Activated T-helper 2 cell treated with anti-CD3 and anti-CD28 coated beads, Interferon-gamma antibody, Interleukin-2, Interleukin-4, amounts not matched to agents 10 μg/mL and 5 μg/mL and 100 μg/mL, durations not matched to agents 14 hours and 24 hours and 36 hours (primary cell): ENCODE measurements around the gene CAMK1D. TPM values are rescaled to one million over a fixed set of nuclear protein-coding genes. Genes with fewer than 3 reads are reported as not detected.
"Not testable (repeated sequence)": the region's sequence is repeated elsewhere in the genome, so short reads cannot be mapped to it uniquely, and the experiment has no call there.

Experiments
- DNase-seq: peaks from one replicate; pipeline ENCODE4 v3.0.0; 2021; ENCODE audit warnings: low spot score
- H3K27ac Mint-ChIP-seq: one replicate; pipeline ENCODE4 v1.8.0; 2021; ENCODE audit warnings: mixed read lengths
- H3K27me3 Mint-ChIP-seq: one replicate; pipeline ENCODE4 v1.8.0; 2021; ENCODE audit warnings: low read depth, mixed read lengths
- H3K36me3 Mint-ChIP-seq: one replicate; pipeline ENCODE4 v1.8.0; 2021; ENCODE audit warnings: low read depth, mixed read lengths
- H3K4me1 Mint-ChIP-seq: one replicate; pipeline ENCODE4 v1.8.0; 2021; ENCODE audit warnings: low read depth, mixed read lengths
- H3K4me3 Mint-ChIP-seq: one replicate; pipeline ENCODE4 v1.8.0; 2021; ENCODE audit warnings: low read depth, mild to moderate bottlenecking, moderate library complexity, mixed read lengths
- H3K9me3 Mint-ChIP-seq: one replicate; pipeline ENCODE4 v1.8.0; 2021; ENCODE audit warnings: mixed read lengths
- intact Hi-C: fragments of 100-400 bp; cut with micrococcal nuclease; formaldehyde crosslinking; loops from one replicate; pipeline ENCODE4 v1.15.1; 2023
- total RNA-seq: library from RNA; stranded (reverse); gene quantifications from 2 replicates; pipeline ENCODE4 v1.2.3, GENCODE V29; 2022

CAMK1D gene
- total RNA-seq, 1 donor from 2014 or later, result 5.7 TPM

- H3K9me3 Mint-ChIP-seq, result no peaks in the 10 kb centered on the region
- no peaks in the 10 kb centered on the region for H3K36me3 Mint-ChIP-seq
- peak overlapping the region; percentile 79 for H3K27ac Mint-ChIP-seq
- intact Hi-C loops, result loop anchor here (2.0 to 5.0 kb wide), 2 partner anchors 64 to 84 kb away; no protein-coding TSS in a partner anchor
- DNase-seq, result no peak
- peaks cover 21% of the 10 kb centered on the region for H3K4me1 Mint-ChIP-seq
- peaks cover 40% of the 10 kb centered on the region for H3K27me3 Mint-ChIP-seq
- H3K4me3 Mint-ChIP-seq, result peak overlapping the region; percentile 79
Measured at GRCh38 chr10:12348294-12348869, 965 bp upstream of the CAMK1D start.

- peaks cover 41% of the 10 kb centered on the region for H3K27me3 Mint-ChIP-seq
- no peaks in the 10 kb centered on the region for H3K36me3 Mint-ChIP-seq
- H3K4me1 Mint-ChIP-seq, result peaks cover 21% of the 10 kb centered on the region
- H3K9me3 Mint-ChIP-seq, result no peaks in the 10 kb centered on the region
- H3K27ac Mint-ChIP-seq, result peak overlapping the region; percentile 90
- peak overlapping the region; percentile 85 for H3K4me3 Mint-ChIP-seq
- no peak for DNase-seq
- intact Hi-C loops, result loop anchor here (1.0 to 10.0 kb wide), 6 partner anchors 17 to 362 kb away; no protein-coding TSS in a partner anchor
Measured at GRCh38 chr10:12349629-12350166, 351 bp downstream of the CAMK1D start.

GRCh38 chr10:12350167-12350872 lies 973 bp downstream of the CAMK1D start:
- peak overlapping the region; percentile 87 for H3K27ac Mint-ChIP-seq
- H3K9me3 Mint-ChIP-seq, result no peaks in the 10 kb centered on the region
- H3K36me3 Mint-ChIP-seq, result no peaks in the 10 kb centered on the region
- peaks cover 19% of the 10 kb centered on the region for H3K4me1 Mint-ChIP-seq
- peak overlapping the region; percentile 89 for H3K4me3 Mint-ChIP-seq
- peak; percentile 47 for DNase-seq
- H3K27me3 Mint-ChIP-seq, result peaks cover 41% of the 10 kb centered on the region
- intact Hi-C loops, result loop anchor here (1.0 to 10.0 kb wide), 2 partner anchors 304 to 361 kb away; no protein-coding TSS in a partner anchor

DNA sequence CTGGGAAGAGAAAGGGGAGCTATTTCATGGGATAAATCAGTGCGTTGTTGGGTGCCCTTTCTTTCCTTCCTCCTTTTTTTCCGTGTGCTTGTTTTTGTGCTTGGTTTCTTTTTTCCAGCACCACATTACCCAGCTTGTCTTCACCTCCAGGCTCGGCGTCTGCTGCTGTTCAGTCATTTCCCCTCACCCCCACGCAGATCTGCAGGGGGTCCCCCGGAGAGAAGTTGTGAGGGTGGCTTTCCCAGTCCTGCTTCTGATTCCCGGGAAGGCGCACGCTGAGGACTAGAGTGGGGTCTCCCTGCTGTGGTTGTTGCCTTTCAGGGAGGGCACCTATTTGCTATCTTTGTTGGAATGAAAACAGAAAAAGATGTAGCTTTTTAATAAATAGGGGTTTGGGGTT lies 1.6 kb downstream of the CAMK1D start:
- intact Hi-C loops, result loop anchor here (1.0 to 10.0 kb wide), 2 partner anchors 304 to 360 kb away; no protein-coding TSS in a partner anchor
- no peak for DNase-seq
- no peak overlapping the region for H3K27ac Mint-ChIP-seq
- H3K36me3 Mint-ChIP-seq, result no peaks in the 10 kb centered on the region
- no peaks in the 10 kb centered on the region for H3K9me3 Mint-ChIP-seq
- H3K27me3 Mint-ChIP-seq, result peaks cover 45% of the 10 kb centered on the region
- H3K4me1 Mint-ChIP-seq, result peaks cover 19% of the 10 kb centered on the region
- H3K4me3 Mint-ChIP-seq, result peak overlapping the region; percentile 89

GRCh38 chr10:12351447-12351846 lies 2.1 kb downstream of the CAMK1D start:
- H3K4me1 Mint-ChIP-seq, result peaks cover 19% of the 10 kb centered on the region
- intact Hi-C loops, result loop anchor here (10.0 kb wide), 1 partner anchor 303 kb away; no protein-coding TSS in a partner anchor
- no peak for DNase-seq
- no peak overlapping the region for H3K27ac Mint-ChIP-seq
- no peaks in the 10 kb centered on the region for H3K36me3 Mint-ChIP-seq
- peaks cover 45% of the 10 kb centered on the region for H3K27me3 Mint-ChIP-seq
- no peaks in the 10 kb centered on the region for H3K9me3 Mint-ChIP-seq
- H3K4me3 Mint-ChIP-seq, result no peak overlapping the region

DNA sequence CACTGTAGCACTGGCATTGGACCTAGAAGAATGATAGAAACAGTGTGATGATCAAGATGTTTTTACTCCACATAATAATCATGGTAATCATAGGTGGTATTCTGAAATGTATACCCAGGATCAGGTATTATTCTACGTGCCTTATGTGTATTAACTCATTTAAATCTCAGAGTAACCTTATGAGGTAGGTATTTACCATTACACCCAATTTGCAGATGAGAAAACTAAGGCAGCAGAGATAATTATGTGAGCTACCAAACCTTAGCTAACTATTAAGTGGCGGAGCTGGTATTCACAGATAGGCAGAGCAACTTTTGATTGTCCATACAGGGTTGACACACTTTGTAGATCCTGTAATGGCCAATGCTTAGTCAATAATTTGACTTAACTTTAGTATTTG lies 2.5 kb downstream of the CAMK1D start:
- Mint-ChIP-seq H3K4me3 (no peak overlapping the region), H3K9me3 (no peaks in the 10 kb centered on the region), H3K27me3 (peaks cover 43% of the 10 kb centered on the region), H3K4me1 (peaks cover 19% of the 10 kb centered on the region), H3K27ac (no peak overlapping the region), H3K36me3 (no peaks in the 10 kb centered on the region)
- intact Hi-C loops, result loop anchor here (10.0 kb wide), 1 partner anchor 303 kb away; no protein-coding TSS in a partner anchor
- no peak for DNase-seq

- H3K27ac Mint-ChIP-seq, result no peak overlapping the region
- H3K36me3 Mint-ChIP-seq, result no peaks in the 10 kb centered on the region
- intact Hi-C loops, result loop anchor here (10.0 kb wide), 1 partner anchor 301 kb away; no protein-coding TSS in a partner anchor
- no peak overlapping the region for H3K4me3 Mint-ChIP-seq
- H3K9me3 Mint-ChIP-seq, result no peaks in the 10 kb centered on the region
- peaks cover 39% of the 10 kb centered on the region for H3K27me3 Mint-ChIP-seq
- no peak for DNase-seq
- peaks cover 10% of the 10 kb centered on the region for H3K4me1 Mint-ChIP-seq
Measured at GRCh38 chr10:12353399-12354242, 4.3 kb downstream of the CAMK1D start.

DNA sequence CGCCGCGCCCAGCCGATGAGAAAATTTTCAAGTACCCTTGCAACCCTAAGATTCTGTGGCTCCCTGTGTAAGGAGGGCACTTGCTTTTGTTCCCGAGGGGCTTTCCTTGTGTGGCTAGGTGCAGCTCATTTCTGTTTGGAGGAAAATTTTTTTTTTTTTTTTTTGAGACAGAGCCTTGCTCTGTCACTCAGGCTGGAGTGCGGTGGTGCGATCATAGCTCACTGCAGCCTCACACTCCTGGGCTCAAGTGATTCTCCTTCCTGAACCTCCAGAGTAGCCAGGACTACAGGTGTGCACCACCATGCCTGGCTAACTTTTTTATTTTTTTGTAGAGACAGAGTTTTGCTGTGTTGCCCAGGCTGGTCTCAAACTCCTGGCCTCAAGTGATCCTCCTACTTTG lies 5.3 kb downstream of the CAMK1D start:
- not testable (repeated sequence) for H3K4me3 Mint-ChIP-seq, DNase-seq, H3K9me3 Mint-ChIP-seq, H3K27ac Mint-ChIP-seq, H3K36me3 Mint-ChIP-seq
- Mint-ChIP-seq H3K27me3 (peaks cover 43% of the 10 kb centered on the region), H3K4me1 (peaks cover 14% of the 10 kb centered on the region)
- intact Hi-C loops, result loop anchor here (10.0 kb wide), 1 partner anchor 300 kb away; no protein-coding TSS in a partner anchor

DNA sequence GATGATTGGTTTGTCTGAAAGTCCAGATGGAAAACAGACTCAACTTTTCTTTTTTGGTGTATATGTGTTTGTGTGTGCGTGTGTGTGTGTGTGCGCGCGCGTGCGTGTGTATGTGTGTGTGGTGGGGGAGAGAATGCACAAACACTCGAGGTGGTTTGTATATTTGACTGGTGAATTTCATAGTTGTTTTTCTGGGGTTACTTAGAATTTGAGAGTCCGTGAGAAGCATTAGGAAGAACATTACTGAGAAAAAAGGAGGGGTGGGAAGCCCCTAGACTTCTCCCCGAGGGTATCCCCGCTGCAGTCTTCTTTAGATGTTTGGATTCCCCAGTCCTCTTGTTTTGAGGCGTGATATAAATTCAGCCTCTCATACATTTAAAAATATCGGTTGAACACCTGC lies 6.0 kb downstream of the CAMK1D start:
- H3K27ac Mint-ChIP-seq, result no peak overlapping the region
- peaks cover 40% of the 10 kb centered on the region for H3K27me3 Mint-ChIP-seq
- no peaks in the 10 kb centered on the region for H3K9me3 Mint-ChIP-seq
- H3K36me3 Mint-ChIP-seq, result no peaks in the 10 kb centered on the region
- peaks cover 10% of the 10 kb centered on the region for H3K4me1 Mint-ChIP-seq
- no peak for DNase-seq
- no peak overlapping the region for H3K4me3 Mint-ChIP-seq
- intact Hi-C loops, result loop anchor here (10.0 kb wide), 1 partner anchor 299 kb away; no protein-coding TSS in a partner anchor

DNA sequence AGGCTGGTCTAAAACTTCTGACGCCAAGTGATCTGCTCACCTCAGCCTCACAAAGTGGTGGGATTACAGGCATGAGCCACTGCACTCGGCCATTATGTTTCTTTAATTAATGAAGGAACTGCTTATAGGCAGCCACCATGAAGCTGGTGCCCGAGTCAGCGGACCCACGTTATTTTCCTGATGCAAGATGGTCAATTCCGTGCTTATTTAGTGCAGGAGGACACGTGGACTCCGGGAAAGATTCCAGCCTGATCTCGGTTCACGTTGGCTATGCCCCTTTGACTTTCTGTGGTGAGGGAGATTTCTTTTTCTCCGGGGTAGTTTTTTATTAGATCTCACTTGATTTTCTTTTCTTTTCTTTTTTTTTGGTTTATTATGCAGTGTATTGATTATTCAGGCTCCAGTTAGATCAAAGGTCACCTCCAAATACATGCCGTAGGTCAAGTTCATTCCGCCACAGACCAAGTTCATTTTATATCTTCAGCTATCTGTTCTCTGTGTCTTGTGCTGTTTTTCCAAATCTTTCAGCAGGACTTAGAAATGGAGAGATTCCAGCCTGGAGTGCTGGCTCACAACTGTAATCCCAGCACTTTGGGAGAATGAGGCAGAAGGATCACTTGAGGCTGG lies 8.3 kb downstream of the CAMK1D start:
- Mint-ChIP-seq H3K4me3 (no peak overlapping the region), H3K27me3 (peaks cover 30% of the 10 kb centered on the region), H3K36me3 (no peaks in the 10 kb centered on the region), H3K4me1 (peaks cover 7% of the 10 kb centered on the region), H3K27ac (no peak overlapping the region), H3K9me3 (no peaks in the 10 kb centered on the region)
- DNase-seq, result no peak
- intact Hi-C loops, result loop anchor here (10.0 kb wide), 1 partner anchor 297 kb away; no protein-coding TSS in a partner anchor

GRCh38 chr10:12358863-12359564 lies 9.7 kb downstream of the CAMK1D start:
- DNase-seq, result no peak
- Mint-ChIP-seq H3K36me3 (no peaks in the 10 kb centered on the region), H3K9me3 (no peaks in the 10 kb centered on the region), H3K27me3 (peaks cover 23% of the 10 kb centered on the region), H3K27ac (no peak overlapping the region), H3K4me3 (no peak overlapping the region), H3K4me1 (peaks cover 7% of the 10 kb centered on the region)
- intact Hi-C loops, result loop anchor here (10.0 kb wide), 1 partner anchor 296 kb away; no protein-coding TSS in a partner anchor
